Erythroblast (primary cell): ENCODE measurements around the gene PPP2R3A.

Experiments
- GATA1 ChIP-seq: IDR thresholded peaks from 2 replicates; pipeline ENCODE4 v1.6.1; 2011; ENCODE audit warnings: low read depth, mild to moderate bottlenecking, control low read depth, low read length, moderate library complexity
- POLR2A ChIP-seq: IDR thresholded peaks from 2 replicates; pipeline ENCODE4 v1.6.1; 2011; ENCODE audit warnings: mild to moderate bottlenecking, low read length

DNA sequence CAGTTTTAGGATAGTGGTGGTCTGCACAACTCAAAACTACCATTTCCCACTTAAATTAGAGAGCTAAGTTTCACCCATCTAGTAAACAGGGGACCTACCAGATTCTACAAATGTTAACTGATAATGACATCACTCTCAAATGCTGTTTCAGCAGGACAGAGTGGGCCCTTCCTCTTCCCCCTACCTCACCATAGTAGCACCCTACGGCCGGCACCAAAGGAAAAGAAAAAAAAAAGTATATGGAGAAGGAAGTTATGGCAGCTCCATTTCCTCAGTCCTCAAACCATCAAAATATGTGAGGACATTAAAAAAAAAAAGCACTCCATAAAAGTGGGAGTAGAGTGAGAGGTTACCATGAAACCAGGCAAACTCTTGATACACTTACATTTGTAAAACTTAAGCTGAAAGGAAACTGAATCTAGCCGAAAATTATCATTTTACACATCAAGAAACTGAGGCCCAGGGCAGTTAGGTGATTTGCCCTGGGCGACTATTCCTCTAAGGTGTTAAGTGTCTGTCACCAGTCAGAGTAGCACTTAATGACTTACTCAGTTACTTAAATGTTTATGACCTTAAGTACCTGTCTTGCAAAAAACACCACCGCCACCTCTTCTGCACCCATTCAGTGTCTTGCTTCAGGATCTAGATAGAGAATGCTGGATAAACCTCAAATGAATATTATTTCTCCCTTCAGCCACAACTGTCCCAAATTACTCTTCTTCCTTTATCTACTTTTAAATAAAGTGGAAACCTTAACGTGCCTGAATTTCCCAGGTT, 227.9 kb downstream of the PPP2R3A start:
- TF ChIP-seq GATA1 (no peak), POLR2A (no peak)
